Tibial nerve (tissue), 4 donors: ENCODE measurements around the gene ZNF385B.

ENCODE experiments used
- EP300 ChIP-seq, 2 donors: sonication (generic); formaldehyde crosslinking; IDR thresholded peaks; one replicate each; pipeline ENCODE4 v1.6.1; 2017; ENCODE audit warnings: antibody characterized with exemption in 2 of 2, mild to moderate bottlenecking in 1 of 2
- POLR2A ChIP-seq, 2 donors: fragments of 450-650 bp; IDR thresholded peaks; one replicate each; pipeline ENCODE4 v1.6.1; 2017; ENCODE audit warnings: antibody characterized with exemption in 2 of 2, mild to moderate bottlenecking in 2 of 2, moderate library complexity in 2 of 2
- TF ChIP-seq, protein P1 (sequence below), 5 experiments: fragments of 200-600 bp in 3 of 5; fragments of 450-650 bp in 2 of 5; sonication (generic) in 3 of 5; IDR thresholded peaks; one replicate each; pipeline ENCODE4 v1.5.1; 2016 to 2019; ENCODE audit warnings: antibody characterized with exemption in 5 of 5, mild to moderate bottlenecking in 3 of 5, moderate library complexity in 2 of 5

- TF ChIP-seq, protein P1, sequence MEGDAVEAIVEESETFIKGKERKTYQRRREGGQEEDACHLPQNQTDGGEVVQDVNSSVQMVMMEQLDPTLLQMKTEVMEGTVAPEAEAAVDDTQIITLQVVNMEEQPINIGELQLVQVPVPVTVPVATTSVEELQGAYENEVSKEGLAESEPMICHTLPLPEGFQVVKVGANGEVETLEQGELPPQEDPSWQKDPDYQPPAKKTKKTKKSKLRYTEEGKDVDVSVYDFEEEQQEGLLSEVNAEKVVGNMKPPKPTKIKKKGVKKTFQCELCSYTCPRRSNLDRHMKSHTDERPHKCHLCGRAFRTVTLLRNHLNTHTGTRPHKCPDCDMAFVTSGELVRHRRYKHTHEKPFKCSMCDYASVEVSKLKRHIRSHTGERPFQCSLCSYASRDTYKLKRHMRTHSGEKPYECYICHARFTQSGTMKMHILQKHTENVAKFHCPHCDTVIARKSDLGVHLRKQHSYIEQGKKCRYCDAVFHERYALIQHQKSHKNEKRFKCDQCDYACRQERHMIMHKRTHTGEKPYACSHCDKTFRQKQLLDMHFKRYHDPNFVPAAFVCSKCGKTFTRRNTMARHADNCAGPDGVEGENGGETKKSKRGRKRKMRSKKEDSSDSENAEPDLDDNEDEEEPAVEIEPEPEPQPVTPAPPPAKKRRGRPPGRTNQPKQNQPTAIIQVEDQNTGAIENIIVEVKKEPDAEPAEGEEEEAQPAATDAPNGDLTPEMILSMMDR (IDR thresholded peaks at IDR 0.05), result no peak
- no peak for TF ChIP-seq POLR2A (IDR thresholded peaks at IDR 0.05)
- no peak for TF ChIP-seq EP300 (IDR thresholded peaks at IDR 0.05)
These were observed 406.3 kb downstream of the ZNF385B start for GRCh38 chr2:179455172-179455524.
